ENCODE data around the gene AGK.
A peak's percentile ranks its signal among the peaks of the same experiment; 100 is the strongest.

The AGK gene, protein sequence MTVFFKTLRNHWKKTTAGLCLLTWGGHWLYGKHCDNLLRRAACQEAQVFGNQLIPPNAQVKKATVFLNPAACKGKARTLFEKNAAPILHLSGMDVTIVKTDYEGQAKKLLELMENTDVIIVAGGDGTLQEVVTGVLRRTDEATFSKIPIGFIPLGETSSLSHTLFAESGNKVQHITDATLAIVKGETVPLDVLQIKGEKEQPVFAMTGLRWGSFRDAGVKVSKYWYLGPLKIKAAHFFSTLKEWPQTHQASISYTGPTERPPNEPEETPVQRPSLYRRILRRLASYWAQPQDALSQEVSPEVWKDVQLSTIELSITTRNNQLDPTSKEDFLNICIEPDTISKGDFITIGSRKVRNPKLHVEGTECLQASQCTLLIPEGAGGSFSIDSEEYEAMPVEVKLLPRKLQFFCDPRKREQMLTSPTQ

DNA sequence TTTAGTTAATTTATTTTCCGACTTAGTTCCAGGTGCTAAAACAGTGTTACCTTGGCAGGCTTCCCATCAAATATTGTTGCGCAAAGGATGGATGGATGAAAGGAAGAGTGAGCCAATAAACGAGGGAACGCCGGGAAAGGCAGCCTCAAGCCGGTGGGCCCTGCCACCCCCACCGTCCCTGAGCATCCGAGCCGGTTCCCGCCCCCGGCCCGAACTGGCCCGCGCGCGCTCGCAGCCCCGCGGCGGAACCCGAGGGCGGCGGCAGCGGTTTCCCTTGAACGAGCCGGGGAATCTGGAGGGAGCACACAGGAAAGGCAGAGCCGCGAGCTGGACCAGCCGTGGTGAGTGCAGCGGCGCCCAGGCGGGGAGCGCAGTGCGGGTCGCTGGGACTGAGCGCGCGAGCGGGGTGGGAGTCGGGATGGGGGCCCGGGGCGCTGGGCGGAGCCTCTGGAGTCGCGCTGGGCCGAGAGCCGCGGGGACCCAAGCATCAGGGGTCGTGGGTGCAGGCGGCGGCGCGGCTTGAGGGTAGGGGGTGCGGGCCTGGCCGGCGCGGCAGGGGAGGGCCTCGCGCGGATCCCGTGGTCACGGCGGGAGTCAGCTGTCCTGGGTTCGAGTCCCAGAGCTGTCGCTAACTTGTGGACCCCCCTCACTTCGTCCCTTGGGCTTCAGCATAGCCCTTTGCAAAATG, at the start of gene AGK:
Gene AGK, plus strand, starts transcription at position 317 of the 688 bp plus-strand sequence. CDS start 4,057 bp downstream, outside the sequence.
- DNase-seq: peak; percentile 69

DNA sequence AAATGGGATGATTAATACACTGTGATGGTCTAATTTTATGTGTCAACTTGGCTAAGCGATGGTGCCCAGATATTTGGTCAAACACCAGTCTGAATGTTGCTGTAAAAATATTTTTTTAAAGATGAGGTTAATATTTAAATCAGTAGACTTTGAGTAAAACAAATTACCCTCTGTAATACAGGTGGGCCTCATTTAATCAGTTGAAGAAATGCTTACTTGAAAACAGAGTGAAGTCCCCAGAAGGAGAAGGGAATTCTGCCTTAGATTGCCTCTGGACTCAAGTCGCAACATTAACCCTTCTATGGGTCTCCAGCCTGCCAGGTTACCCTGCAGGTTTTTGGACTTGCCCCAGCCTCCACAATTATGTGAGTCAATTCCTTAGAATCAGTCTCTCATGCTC, 49.8 kb upstream of the AGK start:
- no peak for DNase-seq

DNA sequence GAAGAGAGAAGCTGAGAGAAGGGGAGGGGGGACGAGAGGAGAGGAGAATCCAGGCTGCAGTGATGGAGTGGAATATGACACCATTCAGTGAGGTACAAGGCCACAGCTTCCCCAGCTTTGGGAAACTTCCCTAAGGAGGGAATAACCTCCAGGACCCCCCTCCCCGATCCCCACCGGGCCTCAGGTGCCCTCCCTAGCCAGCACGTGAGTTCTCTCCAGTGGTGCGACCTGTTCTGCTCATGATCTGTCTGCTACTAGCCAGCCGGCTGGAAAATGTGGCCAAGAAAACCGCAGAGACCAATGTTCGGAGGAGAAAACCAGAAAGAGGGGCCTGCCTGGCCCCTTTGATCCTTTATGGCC, 39.9 kb upstream of the AGK start:
- DNase-seq: no peak

DNA sequence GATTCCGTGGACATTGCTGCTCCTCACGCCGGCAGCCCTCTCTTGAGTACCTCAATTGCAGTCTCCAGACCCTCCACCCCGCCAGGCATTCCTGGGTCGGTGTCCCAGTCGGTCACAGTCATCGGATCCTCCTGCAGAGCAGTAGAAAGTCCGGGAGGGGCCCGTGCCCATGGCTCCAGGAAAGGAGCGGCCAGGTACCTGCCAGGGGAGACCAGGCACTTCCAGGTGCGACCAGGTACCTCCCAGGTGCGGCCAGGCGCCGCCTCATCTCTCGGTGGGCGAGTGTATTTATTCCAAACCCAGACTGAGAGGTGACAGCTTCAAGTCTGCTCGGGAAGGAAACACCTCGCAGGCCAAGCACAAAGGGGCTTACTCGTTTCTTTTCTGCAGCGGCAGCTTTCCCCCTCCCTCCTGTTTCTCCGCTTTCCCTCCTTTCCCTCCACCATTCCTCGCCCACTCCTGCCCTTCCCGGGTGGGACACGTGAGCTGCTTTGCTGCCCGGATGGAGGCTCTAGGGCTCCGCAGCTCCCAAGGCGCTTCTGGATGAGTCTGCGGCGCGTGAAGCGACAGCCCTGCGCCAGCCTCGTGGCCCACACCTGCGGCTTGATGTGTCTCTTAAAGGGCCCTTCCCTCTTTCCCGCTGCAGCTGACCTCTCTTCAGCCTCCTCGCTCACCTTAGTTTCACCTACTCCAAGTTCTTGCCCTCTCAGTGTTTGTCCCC, 39.4 kb upstream of the AGK start:
- DNase-seq: no peak

DNA sequence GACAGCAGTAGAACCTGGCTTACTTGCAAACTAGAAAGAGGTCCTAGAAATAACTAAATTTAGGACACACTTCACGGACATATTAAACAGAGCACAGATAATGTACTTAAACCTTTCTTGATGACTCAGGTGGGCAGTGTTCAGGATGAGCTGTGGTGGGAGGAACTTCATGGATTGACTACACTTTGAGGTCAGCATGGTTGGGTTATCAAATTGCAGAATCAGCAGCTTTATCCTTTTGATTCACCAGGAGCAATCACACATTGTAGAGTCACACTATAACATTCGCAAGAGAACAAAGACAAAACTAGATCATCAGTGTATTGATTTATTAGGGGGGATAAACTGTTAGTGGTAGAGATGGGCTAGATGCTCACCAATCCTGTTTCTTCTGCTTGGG, 38.6 kb upstream of the AGK start:
- no peak for DNase-seq

DNA sequence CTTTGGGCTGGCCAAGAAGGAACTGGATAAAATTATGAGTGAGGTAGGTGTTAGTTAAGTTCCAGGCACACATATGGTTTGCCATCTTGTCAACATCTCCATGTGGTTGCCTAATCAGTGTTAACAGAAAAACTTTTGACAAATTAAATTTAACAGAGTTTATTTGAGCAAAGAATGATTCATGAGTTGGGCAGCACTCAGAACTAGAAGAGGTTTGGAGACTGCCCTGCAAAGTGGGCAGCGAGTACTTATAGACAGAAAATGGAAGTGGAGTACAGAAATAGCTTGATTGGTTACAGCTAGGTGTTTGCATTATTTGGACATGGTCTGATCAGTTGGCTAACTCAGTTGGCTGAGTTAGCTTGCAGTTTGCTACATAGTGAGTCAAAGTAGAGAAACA, 37.5 kb upstream of the AGK start:
- no peak for DNase-seq

DNA sequence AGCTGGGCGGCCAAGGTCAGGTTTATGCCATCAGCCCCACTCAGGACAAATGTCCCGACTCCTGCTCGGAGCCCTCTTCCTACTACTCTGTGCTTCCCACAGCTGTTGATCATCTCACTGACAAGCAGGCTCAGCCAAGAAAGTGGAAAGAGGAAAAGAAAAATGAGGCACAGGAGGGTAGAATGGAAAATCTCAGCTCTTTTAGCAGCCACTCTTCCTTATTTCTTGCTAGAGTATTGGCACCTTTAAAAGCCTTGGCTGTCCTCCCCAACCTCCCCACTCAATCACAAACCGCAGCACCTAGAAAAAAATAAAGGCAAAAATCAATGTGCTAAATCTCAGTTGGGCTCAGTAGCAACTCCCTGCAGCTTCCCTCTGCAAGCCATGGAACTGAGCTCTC, 35.3 kb upstream of the AGK start:
- DNase-seq: no peak

DNA sequence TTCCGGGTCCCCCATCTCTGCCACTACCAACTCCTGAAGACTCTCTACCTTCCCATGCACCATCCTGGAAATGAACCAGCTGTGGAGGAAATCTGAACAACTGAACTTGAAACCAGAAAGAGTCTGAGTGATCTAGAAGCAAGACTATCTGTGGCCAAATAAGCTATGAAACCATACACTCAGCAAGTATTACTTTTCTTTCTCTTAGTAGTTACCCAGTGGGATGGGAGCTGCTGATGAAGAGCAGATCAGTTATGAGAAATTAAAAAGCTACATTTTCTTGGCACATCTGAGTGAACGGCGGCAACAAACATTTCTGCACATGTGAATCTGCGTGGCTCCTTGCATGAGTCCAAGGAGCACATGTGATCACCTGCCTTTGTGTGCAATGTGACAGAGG, 31.6 kb upstream of the AGK start:
- DNase-seq: no peak

DNA sequence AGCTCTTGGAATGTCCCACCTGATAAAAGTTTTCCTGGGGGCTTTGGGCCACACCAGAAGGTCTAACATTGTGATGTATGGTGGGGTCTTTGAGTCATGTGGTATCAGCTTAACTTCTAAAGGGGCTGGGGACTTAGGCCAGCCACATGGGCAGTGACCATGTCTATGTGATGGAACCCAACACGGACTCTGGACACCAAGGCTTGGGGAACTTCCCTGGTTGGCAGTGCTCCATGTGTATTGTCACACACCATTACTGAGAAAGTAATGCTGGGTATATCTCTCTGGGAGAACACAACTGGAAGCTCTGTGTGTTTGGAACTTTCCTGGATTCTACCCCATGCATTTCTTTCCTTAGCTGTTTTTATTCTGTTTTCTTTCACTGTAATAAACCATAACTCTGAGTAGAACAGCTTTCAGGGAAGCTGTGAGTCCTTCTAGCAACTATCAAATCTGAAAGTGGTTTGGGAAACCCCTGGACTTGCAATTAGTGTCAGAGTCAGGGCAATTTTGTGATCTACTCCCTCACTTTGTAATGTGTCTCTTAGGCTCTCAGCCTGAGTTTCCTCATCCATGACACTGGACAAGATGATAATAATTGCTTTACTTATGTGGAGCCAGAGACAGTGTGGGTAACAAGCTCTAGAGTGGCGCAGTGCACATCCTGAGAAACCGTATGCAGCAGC, 28.4 kb upstream of the AGK start:
- DNase-seq: no peak

DNA sequence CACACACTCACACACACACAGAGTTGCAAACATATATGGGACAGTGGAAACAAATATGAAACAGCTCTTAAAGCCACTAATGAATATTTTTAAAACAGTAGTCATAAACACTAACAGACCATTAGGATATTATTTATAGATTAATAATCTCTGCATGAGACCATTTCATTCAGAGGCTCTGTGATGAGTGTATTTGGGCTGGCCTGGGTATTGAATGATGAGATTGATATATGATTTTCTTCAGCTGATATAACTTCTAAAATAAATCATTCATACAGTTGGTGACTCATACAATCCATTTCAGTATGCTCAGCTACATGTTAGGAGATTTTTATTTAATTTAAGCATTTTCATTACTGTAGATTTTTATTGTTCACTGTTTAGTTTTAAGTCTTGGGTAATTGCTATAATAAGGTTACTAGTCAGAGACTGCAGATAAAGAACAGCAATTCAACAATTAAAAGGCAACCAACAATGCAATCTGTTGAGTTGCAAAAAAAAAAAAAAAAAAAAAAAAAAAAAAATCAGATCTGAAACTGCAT, 25.2 kb upstream of the AGK start:
- no peak for DNase-seq

DNA sequence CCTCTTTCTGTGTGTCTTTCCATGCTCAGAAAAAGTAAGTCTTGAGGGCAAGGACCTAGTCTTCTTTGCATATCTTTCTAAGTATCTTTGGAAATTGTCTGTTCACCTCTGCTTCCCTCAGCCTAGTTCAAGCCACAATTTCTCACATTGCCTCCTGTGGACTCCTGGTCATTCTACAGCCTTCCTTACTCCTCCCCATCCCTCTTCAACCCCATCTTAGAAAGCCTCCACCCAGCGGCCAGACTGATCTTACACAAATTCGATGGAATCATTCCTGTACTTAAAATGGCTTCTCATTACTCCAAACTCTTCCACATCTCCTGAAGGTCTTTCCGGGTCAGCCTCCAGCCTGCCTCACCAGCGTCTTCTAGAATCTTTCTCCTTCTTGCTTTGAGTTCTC, 24.1 kb upstream of the AGK start:
- DNase-seq: no peak

DNA sequence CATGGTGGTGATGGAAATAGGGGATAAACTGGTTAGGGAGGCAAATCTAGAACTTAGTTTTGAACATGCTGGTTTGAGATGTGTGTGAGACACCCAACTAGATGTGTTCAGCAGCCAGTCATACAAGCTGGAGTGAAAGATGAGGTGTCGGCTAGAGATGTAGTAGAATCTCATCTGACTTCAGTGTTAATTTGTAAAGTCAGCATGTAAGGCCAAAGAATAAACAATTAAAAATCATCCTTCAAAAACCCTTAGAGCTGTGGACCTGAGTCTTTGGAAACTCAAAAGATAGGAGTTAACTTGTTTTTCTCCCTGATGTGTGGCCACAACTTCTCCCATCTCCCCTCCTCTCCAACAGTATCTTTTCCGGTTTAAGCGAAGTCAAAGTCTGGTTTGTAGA, 22.8 kb upstream of the AGK start:
- DNase-seq: no peak

DNA sequence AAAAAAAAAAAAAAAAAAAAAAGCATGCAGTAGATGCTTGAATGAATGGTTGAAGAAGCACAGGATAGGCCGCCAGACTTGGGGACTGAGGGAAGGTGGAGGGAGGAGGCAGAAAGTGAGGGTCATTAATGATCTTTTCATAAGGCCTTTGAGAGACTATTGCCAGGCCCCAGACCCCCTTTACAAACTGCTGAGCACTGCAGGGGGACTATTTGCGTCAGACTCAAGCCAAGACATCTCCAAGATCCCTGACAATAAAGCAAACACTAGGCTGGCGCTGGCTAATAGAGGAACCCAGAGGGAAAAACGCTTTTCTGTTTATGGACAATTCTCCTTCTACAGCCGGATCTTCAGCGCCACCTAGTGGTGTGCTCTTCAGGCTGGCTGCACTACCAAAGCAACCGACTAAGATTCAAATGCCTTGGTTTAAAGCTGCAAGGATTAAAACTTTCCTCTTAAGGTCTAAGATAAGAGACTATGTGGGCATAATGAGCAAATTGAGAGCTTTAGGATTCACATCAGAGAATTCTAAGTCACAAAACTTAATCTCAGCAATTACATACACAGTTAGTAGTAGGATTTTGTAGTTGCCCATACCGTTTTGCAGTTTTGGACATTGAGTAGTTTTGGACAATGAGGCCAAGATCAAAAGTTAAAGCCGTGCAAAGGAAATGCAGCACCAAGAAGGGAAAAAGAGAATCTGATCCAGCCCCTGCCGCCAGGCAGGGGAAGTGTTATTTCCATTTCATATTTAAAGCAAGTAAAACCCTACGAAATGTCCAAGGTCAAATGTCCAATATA, 17.9 kb upstream of the AGK start:
- DNase-seq: peak; percentile 48

DNA sequence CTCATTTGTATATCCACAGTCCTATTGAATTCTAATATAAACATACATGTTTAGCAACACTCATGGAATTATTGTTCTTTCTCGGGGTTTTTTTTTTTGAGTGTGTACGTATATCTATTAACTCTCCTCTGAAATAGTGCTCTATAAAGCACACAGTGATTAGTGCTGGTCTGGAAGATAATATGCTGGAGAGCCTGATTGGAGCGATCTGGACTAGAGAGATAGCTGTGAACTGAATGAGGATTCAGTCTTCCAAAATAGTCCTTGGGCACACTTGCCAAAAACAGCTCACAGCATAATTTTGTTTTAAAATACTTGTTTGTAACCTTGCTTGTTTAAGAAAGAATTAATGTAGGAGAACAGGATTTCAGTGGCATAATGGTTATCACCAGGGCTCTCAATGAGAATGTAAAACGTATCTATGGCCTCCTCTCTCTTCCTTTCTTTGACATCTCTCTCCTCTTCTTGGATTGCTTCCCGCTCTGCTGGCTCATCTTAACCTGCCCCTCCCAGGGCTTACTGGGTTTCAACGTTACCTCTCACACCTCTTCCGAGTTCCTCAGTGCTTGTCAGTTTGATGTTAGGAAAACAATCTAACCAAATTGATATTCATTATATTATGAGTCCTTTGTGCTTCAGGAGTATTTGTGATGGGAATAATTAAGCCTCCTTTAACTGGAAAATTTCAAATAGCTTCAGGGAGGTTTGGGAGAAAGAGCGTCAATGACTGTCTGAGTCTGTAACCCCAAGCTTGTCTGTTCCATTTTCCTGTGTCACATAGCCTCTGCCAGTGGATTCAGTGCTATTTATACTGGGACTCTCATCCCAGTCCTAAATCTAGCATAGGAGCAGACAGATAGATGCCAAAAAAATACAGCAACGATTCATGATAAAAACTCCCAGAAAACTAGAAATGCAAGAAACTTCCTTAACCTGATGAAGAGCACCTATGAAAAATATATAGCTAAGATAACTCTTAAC, 16.2 kb upstream of the AGK start:
- no peak for DNase-seq

DNA sequence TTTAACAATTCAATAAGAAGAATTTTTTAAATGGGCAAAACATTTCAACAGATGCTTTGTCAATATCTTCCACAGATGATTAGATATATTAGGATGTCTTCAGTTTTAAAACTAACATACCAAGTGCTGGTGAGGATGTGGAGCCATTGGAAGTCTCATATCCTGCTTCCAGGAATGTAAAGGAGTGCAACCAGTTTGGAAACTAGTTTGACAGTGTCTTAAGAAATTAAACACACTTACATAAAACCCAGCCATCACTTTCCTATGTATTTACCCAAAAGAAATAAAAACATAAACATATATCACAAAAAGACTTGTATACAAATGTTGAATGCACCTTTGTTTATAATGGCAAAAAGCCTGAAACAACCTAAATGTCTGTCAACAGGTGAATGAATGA, 13.3 kb upstream of the AGK start:
- no peak for DNase-seq

DNA sequence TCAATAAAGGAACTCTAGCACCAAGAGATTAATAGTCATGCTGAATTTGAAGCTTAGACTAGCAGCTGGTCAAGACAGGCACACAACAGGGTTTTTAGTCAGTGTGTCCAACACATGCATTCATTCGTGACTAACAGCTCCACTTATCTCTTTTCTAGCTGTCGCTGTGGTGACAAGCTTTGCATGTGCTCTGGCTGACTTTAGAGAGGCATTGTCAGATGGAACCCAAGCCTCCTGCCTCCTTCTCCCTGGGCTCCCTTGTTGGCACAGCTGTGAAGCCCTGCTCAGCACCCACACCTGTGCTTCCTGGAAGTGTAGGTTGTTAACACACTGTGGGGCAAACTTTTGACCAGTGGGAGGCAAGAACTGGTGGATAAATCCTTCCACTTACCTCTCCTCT, 9.8 kb upstream of the AGK start:
- no peak for DNase-seq

DNA sequence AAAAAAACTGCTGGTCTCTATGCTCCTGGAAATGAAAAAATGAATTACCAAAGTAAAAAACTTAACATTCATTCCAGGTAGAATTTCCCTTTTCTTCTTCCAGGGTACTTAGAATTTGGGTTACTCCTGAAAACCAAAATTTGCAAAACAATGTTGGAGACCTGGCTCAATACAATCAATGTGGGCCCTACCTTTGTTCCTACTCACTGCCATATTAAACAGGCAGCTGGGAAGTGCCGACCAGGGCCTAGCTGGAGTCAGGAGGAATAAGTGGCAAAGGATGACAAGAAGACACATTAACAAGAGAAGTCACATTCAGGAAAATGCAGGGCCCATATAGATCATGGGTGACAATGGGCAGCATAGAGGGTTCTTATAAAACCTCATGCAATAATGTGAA, 6.4 kb upstream of the AGK start:
- no peak for DNase-seq

DNA sequence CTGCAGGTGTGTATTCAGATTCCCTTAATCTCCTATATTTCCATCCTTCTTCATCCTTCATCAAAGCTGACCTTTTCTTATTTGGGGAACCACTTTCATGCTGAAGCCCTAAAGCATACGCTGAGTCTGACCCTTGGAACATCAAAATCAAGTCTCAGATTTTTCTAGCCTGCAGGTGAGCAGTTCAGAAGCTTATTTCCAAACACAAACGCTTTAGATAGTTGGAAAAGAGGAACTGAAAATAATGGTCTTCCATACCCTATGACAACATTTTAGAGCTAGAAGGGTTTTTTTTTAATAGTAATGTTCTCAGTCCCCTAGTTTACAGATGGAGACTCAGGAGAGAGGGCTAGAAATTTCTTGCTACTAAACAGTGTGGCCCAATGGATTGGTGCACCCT, 1.6 kb upstream of the AGK start:
- DNase-seq: no peak

DNA sequence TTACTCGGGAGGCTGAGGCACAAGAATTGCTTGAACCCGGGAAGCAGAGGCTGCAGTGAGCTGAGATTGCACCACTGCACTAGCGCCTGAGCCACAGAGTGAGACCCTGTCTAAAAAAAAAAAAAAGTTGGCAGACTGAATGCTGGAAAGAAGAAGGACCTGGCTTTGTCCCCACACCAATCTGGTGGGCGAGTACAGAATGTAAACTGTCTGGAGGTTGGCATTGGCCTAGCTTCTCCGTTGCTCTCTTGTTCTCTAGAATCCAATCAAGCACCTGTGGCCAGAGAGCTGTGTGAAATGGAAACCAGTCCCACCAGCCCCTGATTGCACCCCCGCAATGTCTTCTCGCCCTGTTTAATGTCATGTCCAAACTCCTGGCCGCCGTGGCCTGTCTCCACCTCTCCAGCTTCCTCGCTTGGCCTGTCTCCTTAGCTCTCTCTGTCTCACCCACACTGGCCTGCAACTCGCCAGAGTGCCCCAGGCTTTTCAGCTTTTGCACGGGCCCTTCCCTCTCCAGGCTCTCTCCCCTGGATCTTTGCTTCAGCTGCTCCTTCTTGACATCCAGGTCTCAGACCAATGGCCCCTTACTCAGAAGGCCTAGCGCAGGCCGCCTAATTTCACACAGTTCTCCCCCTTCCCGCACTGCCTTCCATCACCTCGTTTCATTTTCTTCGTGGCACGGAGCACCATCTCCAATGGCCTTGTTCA, 670 bp upstream of the AGK start:
- DNase-seq: no peak

DNA sequence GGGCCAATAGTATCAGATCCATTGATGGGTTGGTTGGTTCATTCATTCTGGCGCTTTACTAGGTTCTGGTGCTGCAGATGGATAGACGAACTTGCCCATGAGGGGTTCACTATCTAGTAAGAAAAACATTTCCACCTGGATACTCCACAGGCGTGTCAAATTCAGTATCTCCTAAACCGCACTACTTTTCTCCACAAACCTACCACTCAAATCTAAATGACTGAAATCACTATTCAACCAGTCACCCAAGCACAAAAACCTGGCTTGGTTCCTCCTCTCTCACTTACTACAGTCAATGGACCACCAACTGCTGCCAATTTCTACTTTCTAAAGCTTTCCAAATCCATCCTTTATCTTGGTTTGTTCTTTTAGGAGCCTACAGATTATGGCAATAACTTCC, 572 bp downstream of the AGK start:
- no peak for DNase-seq

Measured in amniotic stem cell (primary cell).